KBM-7 (cell line): ENCODE data around the gene APC2.
"Not testable (repeated sequence)": the region's sequence is repeated elsewhere in the genome, so short reads cannot be mapped to it uniquely, and the experiment has no call there.

Experiments used
- DNase-seq: peaks from one replicate; pipeline ENCODE4 v3.0.0-alpha.2; 2015
- in situ Hi-C: fragments of 300-500 bp; cut with MboI; formaldehyde crosslinking; loops from 2 replicates; pipeline ENCODE4 v1.14.3; 2020; ENCODE audit warnings: low sequenced_read_pairs, low pct_unique_long_range_greater_than_20kb, mixed read lengths

The APC2 gene

GRCh38 chr19:1427221-1427920 lies 22.6 kb upstream of the APC2 start:
- in situ Hi-C loops = no loop called here
- no peak for DNase-seq

- in situ Hi-C loops = no loop called here
- no peak for DNase-seq
Observed at GRCh38 chr19:1428738-1429391, 21.1 kb upstream of the APC2 start.

DNA sequence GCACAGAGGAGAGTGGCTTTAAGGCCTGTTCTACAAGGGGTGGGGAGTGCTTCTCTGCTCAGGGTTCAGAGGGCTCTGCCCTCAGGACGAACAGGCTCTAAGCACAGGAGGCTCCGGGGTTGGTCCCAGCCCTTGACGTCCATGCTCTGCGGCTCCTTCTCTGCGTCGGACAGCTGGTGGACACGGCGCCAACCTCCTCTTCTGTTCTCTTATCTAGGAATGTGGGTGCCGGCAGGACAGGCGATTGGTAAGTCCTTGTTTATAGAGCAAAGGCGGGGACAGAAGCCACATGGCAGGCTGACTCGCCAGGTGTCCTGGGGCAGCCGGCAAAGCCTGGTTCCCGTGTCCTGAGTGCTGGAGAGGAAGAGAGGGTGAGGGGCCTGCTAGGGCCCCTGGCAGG lies 20.2 kb upstream of the APC2 start:
- in situ Hi-C loops = no loop called here
- DNase-seq = no peak

GRCh38 chr19:1430246-1430645 lies 19.7 kb upstream of the APC2 start:
- no peak for DNase-seq
- in situ Hi-C loops = no loop called here

- no peak for DNase-seq
- in situ Hi-C loops = no loop called here
Observed at GRCh38 chr19:1431759-1432506, 18.0 kb upstream of the APC2 start.

GRCh38 chr19:1432507-1432887 lies 17.4 kb upstream of the APC2 start:
- DNase-seq = no peak
- in situ Hi-C loops = no loop called here

DNA sequence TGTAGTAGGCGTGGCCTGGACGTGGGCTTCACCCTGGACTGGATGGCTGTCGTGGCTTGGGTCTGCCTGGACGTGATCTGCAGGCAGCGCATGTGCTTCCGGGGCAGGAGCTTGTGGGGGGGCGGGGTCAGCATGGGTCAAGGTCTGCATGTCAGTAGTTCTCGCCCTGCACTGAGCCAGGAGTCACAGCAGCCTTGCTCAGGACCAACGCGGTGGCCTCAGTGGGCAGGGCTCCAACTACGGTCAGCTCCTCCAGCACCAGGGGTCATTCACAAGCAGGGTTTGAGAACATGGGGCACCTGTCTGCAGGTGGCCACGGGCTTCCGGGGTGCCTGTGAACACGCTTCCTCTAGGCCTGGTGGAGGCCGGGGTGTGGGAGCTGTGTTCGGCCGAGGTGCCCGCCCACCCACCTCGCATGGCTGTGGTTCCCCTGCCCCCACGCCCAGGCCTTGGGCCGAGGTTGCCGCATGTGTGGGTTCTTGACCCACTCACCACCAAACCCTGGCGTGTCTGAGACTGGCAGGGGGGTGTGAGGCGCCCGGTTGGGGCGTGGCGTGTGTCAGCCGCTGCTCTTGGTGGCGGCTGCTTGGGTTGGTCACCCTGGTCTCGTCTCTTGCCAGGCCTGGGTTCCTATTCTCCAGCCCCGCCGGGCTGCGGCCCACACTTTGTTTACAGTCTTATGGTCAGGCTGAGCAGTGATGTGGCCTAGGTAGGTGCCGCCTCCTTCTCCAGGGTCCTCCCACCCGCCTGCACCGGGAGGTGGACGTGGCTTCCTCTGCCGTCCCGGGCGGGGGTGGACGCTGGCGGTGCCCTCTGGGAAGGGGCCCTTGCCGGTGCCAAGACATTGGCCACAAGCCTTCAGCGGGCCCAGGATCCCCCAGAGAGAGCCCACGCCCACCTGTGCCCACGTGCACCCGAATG lies 16.5 kb upstream of the APC2 start:
- no peak for DNase-seq
- in situ Hi-C loops = no loop called here

DNA sequence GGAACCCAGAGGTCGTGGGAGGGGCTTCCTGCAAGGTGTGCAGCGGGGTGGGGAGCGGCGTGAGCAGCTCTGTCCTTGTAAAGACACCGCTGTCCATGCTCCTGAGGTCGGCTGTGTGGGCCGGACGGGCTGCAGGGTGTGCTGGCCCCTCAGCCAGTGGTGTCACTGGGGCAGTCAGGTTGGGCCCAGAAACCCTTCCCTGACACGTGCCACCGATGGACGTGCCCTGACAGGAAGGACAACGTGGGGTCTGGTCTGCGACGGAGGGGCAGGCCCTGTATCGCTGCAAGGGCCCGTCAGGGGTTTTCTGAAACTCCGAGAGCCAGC lies 15.9 kb upstream of the APC2 start:
- in situ Hi-C loops = no loop called here
- DNase-seq = no peak

DNA sequence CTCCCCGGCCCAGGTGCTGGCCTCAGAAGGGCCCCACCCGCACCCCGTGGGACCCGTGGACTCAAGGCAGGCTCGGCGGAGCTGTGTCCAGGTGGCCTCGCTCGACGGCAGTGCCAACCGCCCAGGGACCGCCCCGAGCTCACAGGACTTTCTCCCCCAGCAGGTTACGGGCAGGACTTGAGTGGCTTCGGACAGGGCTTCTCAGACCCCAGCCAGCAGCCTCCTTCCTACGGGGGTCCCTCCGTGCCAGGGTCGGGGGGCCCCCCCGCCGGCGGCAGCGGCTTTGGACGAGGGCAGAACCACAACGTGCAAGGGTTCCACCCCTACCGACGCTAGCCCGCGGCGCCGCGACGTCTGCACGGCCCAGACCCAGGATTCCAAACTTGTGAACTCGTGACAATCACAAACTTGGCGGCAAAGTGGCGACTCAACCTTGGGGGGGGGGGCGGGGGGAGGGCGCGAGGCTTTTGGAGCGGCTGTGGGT lies 15.3 kb upstream of the APC2 start:
- DNase-seq = no peak
- in situ Hi-C loops = no loop called here

DNA sequence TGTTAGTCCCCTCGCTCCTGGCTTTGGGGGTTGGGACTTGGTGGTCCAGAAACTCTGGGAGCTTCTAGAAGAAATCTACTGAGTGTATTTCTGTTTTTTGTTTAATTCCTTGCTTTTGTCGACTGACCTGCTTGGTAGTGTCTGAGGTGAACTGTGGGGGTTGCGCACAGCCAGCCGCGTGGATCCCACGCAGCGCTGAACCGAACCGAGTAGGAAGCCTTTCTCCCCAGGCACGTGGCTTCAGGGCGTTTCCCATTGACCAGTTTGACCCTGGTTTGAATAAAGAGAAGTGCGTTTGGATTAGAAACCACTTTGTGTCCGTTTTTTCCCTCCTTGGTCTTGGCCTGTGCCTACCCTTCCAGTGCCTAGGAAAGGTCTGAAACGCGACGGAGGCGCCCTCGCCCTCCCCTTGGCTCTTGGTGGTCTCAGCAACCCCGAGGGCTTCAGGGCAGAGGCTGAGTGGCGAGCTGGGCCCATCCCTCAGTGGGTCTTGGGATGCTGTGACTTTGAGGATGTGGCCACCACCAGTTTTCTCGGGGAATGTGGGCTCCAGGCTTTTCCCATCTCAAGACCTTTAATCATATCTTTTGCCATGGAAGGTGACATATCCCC lies 14.4 kb upstream of the APC2 start:
- in situ Hi-C loops = no loop called here
- no peak for DNase-seq

- in situ Hi-C loops = no loop called here
- DNase-seq = no peak
Observed at GRCh38 chr19:1437609-1438008, 12.3 kb upstream of the APC2 start.

DNA sequence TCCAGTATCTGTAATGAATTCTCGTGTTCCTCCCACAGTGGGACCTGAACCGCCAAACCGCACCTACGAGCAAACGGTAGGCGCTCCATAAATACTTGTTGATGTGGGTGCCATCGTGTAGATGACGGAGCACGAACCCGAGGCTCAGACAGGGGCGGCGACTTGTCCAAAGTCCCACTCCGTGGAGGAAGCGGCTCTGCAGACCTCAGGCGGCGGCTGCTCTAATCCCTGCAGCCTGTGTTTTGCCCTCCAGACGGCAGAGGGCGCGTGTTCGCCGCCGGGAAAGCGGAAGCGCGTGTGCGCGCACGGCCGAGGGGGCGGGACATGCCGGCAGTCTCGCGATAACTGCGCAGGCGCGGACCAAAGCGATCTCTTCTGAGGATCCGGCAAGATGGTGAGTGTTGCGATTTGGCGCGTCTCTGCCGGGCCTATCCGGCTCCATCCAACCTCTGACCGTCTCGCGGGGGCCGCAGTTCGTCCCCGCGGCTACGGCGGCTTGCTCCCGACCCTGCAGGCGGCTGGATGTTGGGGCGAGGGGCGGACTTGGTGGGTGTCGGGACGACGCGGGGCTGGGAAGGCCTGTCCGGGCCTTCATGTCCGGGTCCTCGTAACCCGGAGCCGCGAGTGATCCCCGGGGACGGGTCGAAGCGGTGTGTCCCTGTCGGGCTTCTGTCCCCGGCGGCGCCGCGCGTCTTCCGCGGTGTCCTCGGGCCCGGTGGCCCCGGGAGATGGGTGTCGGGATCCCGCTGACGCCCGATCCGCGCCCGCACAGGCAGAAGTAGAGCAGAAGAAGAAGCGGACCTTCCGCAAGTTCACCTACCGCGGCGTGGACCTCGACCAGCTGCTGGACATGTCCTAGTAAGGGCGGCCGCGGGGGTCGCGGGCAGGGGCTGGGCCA lies 11.6 kb upstream of the APC2 start, which contains the start of gene RPS15:
TSS of gene RPS15 (plus strand) at position 362 of the 898 bp plus-strand sequence. CDS start at position 392, 30 bp downstream.
- in situ Hi-C loops = no loop called here
- DNase-seq = peak; percentile 96

GRCh38 chr19:1438933-1439354 lies 11.0 kb upstream of the APC2 start:
- in situ Hi-C loops = no loop called here
- DNase-seq = no peak

DNA sequence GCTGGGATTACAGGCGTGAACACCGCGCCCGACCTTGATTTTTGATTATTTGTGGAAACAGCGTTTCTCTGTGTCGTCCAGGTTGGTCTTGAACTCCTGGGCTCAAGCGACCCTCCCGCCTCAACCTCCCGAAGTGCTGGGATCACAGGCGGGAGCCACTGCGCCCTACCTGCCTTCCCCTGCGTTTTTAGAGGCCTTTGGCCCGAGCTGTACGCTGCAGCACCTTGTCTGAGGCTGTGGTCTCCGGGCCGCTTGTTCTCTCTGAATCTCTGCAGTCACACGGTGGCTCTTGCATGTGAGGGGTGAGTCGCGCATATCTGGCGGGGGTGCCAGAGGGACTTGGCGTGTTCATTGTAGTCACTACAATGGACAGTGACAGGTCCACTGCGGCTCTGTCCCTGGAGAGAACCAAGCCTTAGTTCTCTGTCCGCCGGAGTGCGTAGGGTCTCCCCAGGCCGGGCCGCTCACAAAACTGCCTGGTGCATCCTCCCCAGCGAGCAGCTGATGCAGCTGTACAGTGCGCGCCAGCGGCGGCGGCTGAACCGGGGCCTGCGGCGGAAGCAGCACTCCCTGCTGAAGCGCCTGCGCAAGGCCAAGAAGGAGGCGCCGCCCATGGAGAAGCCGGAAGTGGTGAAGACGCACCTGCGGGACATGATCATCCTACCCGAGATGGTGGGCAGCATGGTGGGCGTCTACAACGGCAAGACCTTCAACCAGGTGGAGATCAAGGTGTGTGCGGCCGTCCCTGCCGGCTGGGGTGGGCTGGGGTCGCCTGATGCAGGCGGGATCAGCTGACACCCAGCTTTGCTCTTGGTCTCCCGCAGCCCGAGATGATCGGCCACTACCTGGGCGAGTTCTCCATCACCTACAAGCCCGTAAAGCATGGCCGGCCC lies 10.2 kb upstream of the APC2 start:
- DNase-seq, in situ Hi-C loops: not testable (repeated sequence)

DNA sequence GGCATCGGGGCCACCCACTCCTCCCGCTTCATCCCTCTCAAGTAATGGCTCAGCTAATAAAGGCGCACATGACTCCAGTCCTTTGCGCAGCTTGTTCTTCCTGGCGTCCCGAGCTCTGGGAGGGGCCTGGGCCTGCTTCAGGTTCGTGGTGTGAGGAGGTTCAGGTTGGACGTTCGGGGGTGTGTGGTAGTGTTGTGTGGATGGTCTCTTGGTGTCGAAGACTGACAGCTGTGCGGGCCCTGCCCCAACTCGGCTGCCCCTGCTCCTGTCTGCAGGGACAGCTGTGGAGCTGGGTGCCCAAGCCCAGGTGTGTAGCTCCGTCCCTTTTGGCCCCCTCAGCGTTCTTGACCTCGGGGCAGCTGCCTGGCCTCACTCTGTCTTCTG lies 9.5 kb upstream of the APC2 start:
- in situ Hi-C loops = no loop called here
- no peak for DNase-seq

GRCh38 chr19:1441022-1441426 lies 8.9 kb upstream of the APC2 start:
- DNase-seq = no peak
- in situ Hi-C loops = no loop called here
